ENCODE data around the gene NDST1.

The NDST1 gene

GRCh38 chr5:150550286-150550685 is 42.4 kb downstream of the NDST1 start:
- DNase-seq: no peak

- no peak for DNase-seq
Observed at GRCh38 chr5:150551066-150551465, 43.1 kb downstream of the NDST1 start.

- DNase-seq: no peak
Observed at GRCh38 chr5:150553402-150553801, 45.5 kb downstream of the NDST1 start.

- no peak for DNase-seq
Observed at GRCh38 chr5:150553911-150554310, 46.0 kb downstream of the NDST1 start.

- no peak for DNase-seq
Observed at GRCh38 chr5:150554857-150555256, 46.9 kb downstream of the NDST1 start.

- DNase-seq: no peak
Observed at GRCh38 chr5:150556106-150556505, 48.2 kb downstream of the NDST1 start.

- no peak for DNase-seq
Observed at GRCh38 chr5:150556859-150557508, 49.1 kb downstream of the NDST1 start.

- DNase-seq: no peak
Observed at GRCh38 chr5:150557509-150557872, 49.6 kb downstream of the NDST1 start.

- DNase-seq: no peak
Observed at GRCh38 chr5:150558088-150558621, 50.2 kb downstream of the NDST1 start.

- no peak for DNase-seq
Observed at GRCh38 chr5:150559088-150559487, 51.2 kb downstream of the NDST1 start.

GRCh38 chr5:150559701-150560100 is 51.8 kb downstream of the NDST1 start:
- no peak for DNase-seq

GRCh38 chr5:150560401-150561191 is 52.7 kb downstream of the NDST1 start:
- DNase-seq: peak; percentile 67

GRCh38 chr5:150561192-150561512 is 53.2 kb downstream of the NDST1 start:
- no peak for DNase-seq

GRCh38 chr5:150561571-150562275 is 53.8 kb downstream of the NDST1 start:
- DNase-seq: no peak

- no peak for DNase-seq
Observed at GRCh38 chr5:150562832-150563231, 54.9 kb downstream of the NDST1 start.

- DNase-seq: no peak
Observed at GRCh38 chr5:150565868-150566267, 57.9 kb downstream of the NDST1 start.

- DNase-seq: no peak
Observed at GRCh38 chr5:150567031-150567717, 59.2 kb downstream of the NDST1 start.

GRCh38 chr5:150568663-150569062 is 60.7 kb downstream of the NDST1 start:
- no peak for DNase-seq

GRCh38 chr5:150570333-150570732 is 62.4 kb downstream of the NDST1 start:
- DNase-seq: no peak

GRCh38 chr5:150571836-150572235 is 63.9 kb downstream of the NDST1 start:
- no peak for DNase-seq

- DNase-seq: no peak
Observed at GRCh38 chr5:150573216-150573615, 65.3 kb downstream of the NDST1 start.

- DNase-seq: no peak
Observed at GRCh38 chr5:150573867-150574817, 66.2 kb downstream of the NDST1 start.
